HG03565 (cell line): ENCODE data around the gene GARNL3.

Experiments
- ATAC-seq: cut with Tn5 transposase; IDR thresholded peaks from one replicate; pipeline ENCODE4 v1.9.1; 2021; ENCODE audit warnings: mild to moderate bottlenecking, moderate library complexity; ENCODE audit not compliant: unreplicated experiment

The GARNL3 gene

GRCh38 chr9:127233989-127234388 is 30.6 kb upstream of the GARNL3 start:
- ATAC-seq: no peak

- no peak for ATAC-seq
These were observed 26.8 kb upstream of the GARNL3 start for GRCh38 chr9:127237801-127238200.

GRCh38 chr9:127241354-127241753 is 23.2 kb upstream of the GARNL3 start:
- no peak for ATAC-seq

GRCh38 chr9:127244609-127245601 is 19.7 kb upstream of the GARNL3 start:
- ATAC-seq: peak; percentile 99

- ATAC-seq: no peak
These were observed 18.9 kb upstream of the GARNL3 start for GRCh38 chr9:127245637-127246164.

- no peak for ATAC-seq
These were observed 16.3 kb upstream of the GARNL3 start for GRCh38 chr9:127248241-127248640.

GRCh38 chr9:127249877-127250276 is 14.7 kb upstream of the GARNL3 start:
- no peak for ATAC-seq

GRCh38 chr9:127250896-127251391 is 13.6 kb upstream of the GARNL3 start:
- ATAC-seq: no peak

GRCh38 chr9:127252410-127253318 is 11.9 kb upstream of the GARNL3 start:
- ATAC-seq: no peak

GRCh38 chr9:127253446-127253845 is 11.1 kb upstream of the GARNL3 start:
- ATAC-seq: no peak

- no peak for ATAC-seq
These were observed 8.9 kb upstream of the GARNL3 start for GRCh38 chr9:127255692-127256091.

GRCh38 chr9:127256324-127256723 is 8.2 kb upstream of the GARNL3 start:
- ATAC-seq: no peak

GRCh38 chr9:127258606-127259471 is 5.7 kb upstream of the GARNL3 start:
- no peak for ATAC-seq

- ATAC-seq: no peak
These were observed 2.0 kb upstream of the GARNL3 start for GRCh38 chr9:127262602-127263001.

- no peak for ATAC-seq
These were observed 1.3 kb upstream of the GARNL3 start for GRCh38 chr9:127263237-127263636.

GRCh38 chr9:127263664-127264063 is 910 bp upstream of the GARNL3 start:
- no peak for ATAC-seq

GRCh38 chr9:127267793-127268525 is 3.4 kb downstream of the GARNL3 start:
- ATAC-seq: no peak

- ATAC-seq: no peak
These were observed 4.9 kb downstream of the GARNL3 start for GRCh38 chr9:127269449-127269848.

- ATAC-seq: no peak
These were observed 8.8 kb downstream of the GARNL3 start for GRCh38 chr9:127273326-127273725.
